Activated CD4-positive, alpha-beta T cell treated with anti-CD3 and anti-CD28 coated beads for 48 hours (primary cell): ENCODE results near the gene LTBP1.

ENCODE experiments used
- DNase-seq: peaks from one replicate; pipeline ENCODE4 v3.0.0-alpha.2; 2020

The LTBP1 gene

DNA sequence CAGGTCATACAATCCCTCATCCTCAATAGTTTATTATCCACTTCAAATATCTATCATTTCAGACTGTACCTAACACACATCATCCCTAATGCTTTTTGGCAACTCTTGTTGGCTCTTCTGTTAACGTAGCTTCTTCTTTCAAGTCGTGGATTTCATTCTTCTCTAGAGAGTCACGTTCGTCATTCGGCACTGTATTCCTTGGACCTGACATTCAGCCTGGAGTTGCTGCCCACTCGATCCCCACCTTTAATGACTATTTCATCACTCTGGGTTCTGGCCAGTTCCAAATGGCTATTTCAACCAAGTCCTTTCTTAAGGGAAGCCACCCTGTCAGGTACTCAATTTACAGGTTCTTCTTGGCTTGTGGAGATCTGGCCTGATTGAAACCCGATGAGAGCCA lies 337.5 kb downstream of the LTBP1 start:
- DNase-seq: no peak

DNA sequence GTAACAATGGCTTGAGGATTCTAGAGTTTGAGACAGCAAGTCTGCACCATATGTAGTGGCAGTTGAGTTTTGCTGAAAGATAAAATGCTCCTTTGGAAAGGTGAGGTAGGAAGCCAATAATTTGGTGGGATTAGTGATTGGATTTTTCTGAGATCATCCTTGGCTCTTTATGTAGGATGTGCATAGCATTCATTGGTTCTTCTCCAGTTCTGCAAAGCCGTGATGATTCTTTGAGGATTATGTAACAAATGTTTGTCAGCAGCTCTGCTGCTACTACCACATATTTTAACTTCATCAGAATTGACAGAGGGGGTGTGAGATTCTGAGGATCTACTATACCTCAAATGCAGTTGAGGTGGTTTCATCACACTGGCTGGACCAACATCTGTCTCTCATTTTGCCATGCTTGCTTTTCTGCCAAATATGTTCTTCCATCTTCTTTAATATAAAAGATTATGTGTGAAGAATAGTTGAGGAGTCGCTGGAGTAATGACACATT lies 340.8 kb downstream of the LTBP1 start:
- no peak for DNase-seq

- no peak for DNase-seq
Measured at GRCh38 chr2:33288011-33288410, 341.3 kb downstream of the LTBP1 start.

GRCh38 chr2:33289961-33290360 lies 343.2 kb downstream of the LTBP1 start:
- no peak for DNase-seq

- DNase-seq: no peak
Measured at GRCh38 chr2:33291278-33292013, 344.7 kb downstream of the LTBP1 start.

DNA sequence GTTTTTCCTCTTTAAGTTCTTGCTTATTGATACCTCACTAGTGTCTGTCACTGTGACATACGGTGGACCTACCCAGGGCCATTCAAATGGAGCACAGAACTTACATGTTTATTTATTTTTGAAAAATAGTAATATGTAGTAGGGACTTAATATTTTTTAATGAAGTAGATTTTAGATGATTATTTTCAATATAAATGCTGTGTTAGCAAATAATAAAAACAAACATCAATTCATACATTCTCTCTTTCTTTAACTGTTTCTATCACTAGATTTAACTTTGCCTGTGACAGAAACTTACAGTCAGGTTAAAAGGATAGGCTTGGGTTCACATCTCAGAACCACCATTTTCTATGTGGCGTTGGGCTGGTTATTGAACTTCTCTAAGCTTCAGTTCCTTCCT lies 345.3 kb downstream of the LTBP1 start:
- no peak for DNase-seq

DNA sequence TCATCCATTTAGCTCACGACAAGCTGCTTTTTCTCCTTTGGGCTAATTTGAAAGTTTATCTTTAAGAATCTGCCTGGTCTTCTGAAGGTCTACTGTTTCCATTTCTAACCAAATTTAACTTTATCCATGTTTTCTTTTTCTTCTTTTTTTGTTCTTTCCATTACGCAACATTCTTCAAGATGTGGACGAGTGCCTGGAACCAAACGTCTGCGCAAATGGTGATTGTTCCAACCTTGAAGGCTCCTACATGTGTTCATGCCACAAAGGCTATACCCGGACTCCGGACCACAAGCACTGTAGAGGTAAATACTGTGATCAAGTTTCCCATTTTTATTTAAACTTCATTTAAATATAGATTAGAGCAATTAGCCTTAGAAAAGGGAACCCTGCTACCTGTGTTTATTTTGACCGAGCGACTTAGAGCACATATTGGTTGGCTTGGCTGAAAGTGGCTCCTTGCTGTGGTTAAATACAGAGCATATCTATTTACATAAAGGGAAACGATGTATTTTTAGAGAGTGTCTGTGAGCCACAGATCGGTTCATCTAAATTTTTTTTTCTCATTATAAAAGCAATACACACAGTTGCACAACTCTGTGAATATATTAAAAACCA lies 346.3 kb downstream of the LTBP1 start:
- no peak for DNase-seq

GRCh38 chr2:33298233-33298632 lies 351.5 kb downstream of the LTBP1 start:
- DNase-seq: no peak

- no peak for DNase-seq
Measured at GRCh38 chr2:33301355-33301754, 354.6 kb downstream of the LTBP1 start.

DNA sequence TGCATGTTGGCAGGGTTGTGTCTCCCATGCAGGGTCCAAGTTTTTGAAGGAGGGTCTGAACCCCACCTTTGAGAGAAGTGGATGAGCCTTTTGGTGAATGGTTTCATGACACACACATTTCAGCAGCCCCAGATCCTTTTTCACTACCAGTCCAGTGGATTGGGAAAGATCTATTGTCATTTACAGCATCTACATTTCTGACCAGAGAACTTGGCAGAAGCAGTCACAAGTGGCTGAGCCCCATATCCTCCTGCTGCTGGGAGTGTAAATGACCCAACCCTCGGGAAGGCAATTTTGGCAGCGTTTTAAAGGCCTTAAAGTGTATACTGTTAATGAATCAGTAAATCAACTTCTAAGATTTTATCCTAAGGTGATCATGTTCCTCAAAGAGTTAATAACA lies 355.6 kb downstream of the LTBP1 start:
- no peak for DNase-seq

GRCh38 chr2:33304032-33304864 lies 357.5 kb downstream of the LTBP1 start:
- no peak for DNase-seq

DNA sequence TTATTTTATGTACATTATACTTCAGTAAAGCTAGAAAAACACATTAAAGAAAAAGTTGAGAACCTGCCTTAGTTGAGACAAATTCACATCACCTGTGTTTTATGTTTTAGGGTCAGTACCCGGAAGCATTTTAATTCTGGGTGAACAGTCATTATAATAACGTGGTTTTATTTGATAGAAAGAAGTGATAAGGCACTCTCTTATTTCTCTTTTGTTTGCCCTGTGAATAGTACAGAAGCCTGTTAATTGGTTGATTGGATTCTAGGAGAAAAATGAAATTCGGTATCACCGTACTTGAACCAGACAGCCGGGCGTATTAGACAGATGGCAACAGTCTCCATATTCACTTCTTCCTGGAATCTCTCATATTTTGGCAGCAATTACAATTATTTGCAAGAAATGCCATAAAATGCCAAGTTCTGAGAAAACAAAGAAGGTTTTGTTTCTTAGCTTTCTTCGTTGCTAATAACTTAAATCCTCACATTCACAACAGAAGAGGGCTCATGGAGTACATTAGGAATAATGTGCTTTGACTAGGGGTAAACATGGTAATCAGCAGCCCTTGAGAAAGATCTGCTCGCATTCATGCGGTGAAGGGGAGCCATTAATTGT lies 361.0 kb downstream of the LTBP1 start:
- DNase-seq: no peak

DNA sequence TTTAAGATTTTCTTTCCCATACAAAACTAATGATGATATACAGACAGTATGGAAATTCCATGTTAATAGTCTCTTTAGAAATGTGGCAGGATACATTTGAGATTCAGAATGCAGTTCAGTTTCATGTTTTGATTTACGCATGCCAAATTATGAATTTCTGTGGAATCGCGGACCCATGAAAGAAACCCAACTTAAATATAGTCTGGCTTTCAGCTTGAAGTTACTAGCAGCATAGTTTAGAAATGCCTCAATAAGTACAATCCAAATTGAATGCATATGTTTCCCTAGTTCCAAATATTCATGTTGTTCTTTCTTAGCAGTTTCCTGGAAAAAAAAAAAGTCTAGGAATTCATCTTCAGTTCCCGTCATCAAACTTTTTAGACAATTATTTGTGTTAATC lies 365.6 kb downstream of the LTBP1 start:
- no peak for DNase-seq

DNA sequence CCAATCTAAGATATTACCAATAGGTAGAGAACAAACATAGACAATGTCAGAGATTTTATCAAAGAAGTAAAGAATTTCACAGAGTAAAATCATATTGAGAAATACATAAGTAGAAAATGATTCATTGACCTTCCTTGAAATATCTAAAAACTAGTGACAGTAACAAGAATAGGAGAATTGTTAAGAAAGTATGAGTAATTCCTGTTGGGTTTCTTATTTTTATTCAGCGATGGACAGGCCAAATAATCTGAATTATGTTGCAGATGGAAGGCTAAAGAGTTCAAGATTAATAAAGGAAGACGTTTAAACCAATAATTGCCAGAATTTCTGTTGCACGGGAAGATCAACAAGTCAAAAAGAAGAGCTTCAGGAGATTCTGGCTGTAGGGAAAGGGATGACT lies 366.3 kb downstream of the LTBP1 start:
- DNase-seq: no peak

DNA sequence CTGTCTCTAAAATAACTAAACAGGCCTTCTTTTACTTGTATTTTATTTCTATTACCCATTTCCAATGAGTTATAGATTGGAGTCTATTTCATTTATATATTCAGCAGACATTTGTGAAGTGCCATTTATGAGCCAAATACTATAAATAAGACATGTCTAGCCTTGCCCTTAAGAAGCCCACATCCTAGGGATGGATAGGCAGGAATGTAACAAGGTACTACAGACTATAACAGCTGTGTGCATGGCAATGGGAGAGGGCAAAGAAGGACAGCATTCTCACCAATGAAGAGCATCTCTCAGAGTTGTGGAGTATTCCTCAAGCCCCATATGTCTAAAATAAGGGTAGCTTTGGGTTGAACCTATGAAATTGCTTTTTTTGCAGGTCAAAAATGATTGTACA lies 367.8 kb downstream of the LTBP1 start:
- DNase-seq: no peak

- no peak for DNase-seq
Measured at GRCh38 chr2:33316328-33316727, 369.6 kb downstream of the LTBP1 start.

GRCh38 chr2:33317369-33318007 lies 370.7 kb downstream of the LTBP1 start:
- no peak for DNase-seq

DNA sequence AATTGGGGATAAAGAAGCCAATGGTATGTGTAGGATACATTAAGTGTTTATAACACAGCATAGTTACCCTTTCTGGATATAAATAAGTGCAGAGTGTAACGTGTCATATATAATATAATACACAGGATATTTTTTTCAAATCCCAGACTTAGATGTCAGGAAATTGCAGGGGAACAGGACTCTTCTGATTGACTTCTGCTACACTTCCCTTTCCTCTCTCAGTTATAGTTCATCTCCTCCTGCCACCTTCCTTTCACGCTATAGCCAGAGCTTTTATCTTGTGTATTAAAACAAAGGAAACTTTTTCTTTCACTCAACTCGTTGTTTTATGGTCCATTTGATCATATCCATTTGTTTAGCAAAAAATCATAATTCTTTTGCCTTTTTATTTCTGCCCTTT lies 371.7 kb downstream of the LTBP1 start:
- no peak for DNase-seq

DNA sequence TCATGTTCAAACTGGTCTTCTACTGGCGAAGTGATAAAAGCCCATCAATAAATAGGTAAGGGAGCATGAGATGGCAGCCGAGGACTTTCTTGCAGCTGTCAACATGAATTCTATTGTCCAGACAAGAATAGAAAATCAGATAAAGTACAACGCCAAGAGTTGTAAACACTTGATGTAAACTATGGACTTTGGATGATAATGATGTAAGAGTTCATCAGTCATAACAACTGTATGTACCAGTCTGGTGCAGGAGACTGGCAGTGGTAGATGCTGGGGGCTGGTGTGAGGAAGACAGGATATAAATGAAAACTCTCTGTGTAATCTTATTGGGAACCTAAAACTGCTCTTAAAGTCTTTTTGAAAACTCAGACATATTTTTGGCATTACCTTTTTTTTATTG lies 373.8 kb downstream of the LTBP1 start:
- DNase-seq: no peak

DNA sequence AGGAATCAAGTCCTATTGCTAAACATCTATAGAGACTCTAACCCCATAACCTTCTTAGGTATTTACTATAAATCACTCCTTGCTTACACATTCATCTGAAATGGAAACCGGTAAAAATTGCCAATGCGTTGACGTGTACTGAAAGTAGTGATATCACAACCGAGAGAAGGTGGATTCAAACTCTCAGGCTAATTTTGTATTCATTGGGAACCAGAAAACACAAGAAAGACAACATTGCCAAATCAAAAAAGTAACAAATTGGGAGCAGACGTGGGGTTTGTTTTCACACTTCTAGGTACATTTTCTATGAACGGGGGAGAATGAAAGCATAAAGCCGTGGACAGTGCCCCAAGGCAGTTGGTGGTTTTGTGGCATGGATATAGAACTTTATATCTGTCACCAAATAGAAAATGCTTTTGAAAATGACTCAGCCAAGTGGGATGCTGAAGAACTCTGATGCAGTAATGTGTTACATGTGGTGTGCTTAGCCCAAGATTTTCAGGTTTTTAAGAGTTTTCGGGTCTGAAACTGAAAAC lies 374.6 kb downstream of the LTBP1 start:
- peak; percentile 55 for DNase-seq

DNA sequence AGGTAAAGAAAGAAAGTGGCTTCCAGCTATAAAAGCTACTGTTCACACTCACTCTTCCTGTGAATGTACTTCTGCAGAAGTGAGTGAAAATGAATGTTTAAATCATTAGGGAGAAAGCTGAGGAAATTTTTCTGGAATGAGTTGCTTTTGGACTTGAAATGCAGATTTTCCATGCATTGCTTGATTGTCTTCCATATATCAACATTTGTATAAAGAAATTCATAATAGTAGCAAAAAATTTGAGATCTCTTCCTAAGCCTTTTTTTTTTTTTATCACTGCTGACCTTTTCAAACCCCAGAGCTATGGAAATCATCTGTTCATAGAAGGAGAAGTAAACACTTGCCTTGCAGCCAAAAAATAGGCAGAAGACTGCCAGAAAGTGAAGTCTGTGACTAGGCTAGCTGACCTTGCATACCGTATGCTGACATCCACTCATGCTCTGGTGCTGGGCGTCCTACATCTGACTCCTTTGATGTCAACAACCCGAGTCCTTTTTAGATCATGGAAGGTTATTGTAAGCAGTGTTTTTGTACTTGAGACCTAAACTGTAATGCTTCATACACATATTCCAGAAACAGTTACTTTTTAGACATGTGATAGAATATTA lies 375.2 kb downstream of the LTBP1 start:
- peak; percentile 9 for DNase-seq

- DNase-seq: no peak
Measured at GRCh38 chr2:33322612-33323011, 375.9 kb downstream of the LTBP1 start.
